ENCODE results near the gene ZNF280A.

ZNF280A gene

GRCh38 chr22:22520020-22520656 is at the start of gene ZNF280A:
Gene ZNF280A (minus strand): TSS chr22:22520270. CDS start chr22:22515630, 4,640 bp downstream.
- no peak for TF ChIP-seq POLR2A (IDR thresholded peaks at IDR 0.05; ENCODE audit: low read length)
- TF ChIP-seq GATA1 (IDR thresholded peaks at IDR 0.05; ENCODE audit: low read depth, low read length) = no peak
- no peak for DNase-seq

DNA sequence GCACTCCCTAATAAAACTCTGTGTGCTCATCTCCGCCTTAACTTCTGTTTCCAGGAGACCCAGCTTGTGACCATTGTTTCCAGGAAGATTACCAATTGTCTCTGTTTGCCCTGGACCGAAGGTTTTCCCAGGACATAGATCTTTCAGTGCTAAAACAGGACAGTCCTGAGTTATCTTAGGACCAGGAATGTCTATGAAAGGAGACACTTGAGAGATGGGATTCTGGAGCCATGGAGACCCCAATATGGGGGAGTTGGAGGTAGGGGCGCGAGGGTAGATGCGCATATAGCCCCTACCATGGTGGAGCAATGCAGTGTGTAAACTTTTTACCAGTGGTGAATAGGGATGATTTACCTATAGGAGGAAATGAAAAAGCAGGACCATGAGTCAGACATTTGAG is 49.1 kb upstream of the ZNF280A start:
- TF ChIP-seq POLR2A (IDR thresholded peaks at IDR 0.05; ENCODE audit: low read length) = no peak
- TF ChIP-seq GATA1 (IDR thresholded peaks at IDR 0.05; ENCODE audit: low read depth, low read length) = no peak
- DNase-seq = no peak

DNA sequence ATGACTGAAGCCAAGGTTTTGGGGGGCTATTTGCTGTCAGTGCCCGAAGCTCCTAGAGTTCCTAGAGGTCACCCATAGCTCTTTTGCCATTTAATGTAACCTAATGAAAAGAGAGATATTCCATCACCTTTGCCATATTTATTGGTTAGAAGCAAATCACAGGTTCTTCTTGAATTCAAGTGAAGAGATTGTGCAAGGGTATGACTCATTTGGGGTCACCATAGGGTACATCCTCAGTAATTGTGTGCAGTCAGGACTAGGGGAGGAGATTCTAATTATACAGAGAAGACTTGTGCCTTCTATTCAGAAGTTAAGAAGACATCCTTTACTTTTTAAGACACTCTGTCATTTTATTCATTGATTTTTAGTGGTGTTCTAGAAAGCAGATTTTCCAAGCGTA is 45.9 kb upstream of the ZNF280A start:
- no peak for DNase-seq
- no peak for TF ChIP-seq POLR2A (IDR thresholded peaks at IDR 0.05; ENCODE audit: low read length)
- no peak for TF ChIP-seq GATA1 (IDR thresholded peaks at IDR 0.05; ENCODE audit: low read depth, low read length)

DNA sequence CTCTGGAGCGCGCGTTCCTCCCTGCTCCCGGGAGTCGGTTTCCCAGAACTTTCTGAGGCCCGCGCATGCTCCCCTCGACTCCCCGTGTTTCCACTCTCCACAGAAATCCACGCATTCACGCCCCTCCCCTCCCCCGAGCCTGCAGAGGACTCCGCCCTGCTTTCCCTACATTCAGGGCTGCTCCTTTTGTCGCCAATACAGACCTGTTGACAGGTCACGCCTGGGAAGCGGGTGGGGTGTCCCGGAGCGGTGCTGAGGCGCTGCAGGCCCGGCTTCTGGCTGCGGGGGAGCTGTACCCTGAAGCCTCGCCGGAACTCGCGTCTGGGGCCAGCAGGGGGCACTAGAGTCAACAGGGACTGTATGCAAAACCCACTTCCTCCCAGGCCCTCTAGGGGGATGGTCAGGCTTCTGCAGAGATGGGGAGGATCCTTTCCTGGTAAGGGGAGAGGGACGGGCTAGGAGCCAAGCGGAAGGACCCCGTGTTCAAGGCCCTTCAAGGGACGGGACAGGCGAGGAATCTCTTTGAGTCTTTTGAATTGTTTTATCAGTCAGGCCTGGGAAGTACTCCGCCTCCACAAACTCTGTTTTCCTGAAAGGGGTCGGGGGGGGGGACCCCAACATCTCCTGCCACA is 39.0 kb upstream of the ZNF280A start, which contains the start of gene PRAME:
Gene PRAME (minus strand): TSS at position 294 of the 632 bp plus-strand sequence. CDS start 2,433 bp downstream, outside the sequence.
- TF ChIP-seq POLR2A (IDR thresholded peaks at IDR 0.05; ENCODE audit: low read length) (no peak), GATA1 (IDR thresholded peaks at IDR 0.05; ENCODE audit: low read depth, low read length) (no peak)
- peak; percentile 83 to 84 for DNase-seq

DNA sequence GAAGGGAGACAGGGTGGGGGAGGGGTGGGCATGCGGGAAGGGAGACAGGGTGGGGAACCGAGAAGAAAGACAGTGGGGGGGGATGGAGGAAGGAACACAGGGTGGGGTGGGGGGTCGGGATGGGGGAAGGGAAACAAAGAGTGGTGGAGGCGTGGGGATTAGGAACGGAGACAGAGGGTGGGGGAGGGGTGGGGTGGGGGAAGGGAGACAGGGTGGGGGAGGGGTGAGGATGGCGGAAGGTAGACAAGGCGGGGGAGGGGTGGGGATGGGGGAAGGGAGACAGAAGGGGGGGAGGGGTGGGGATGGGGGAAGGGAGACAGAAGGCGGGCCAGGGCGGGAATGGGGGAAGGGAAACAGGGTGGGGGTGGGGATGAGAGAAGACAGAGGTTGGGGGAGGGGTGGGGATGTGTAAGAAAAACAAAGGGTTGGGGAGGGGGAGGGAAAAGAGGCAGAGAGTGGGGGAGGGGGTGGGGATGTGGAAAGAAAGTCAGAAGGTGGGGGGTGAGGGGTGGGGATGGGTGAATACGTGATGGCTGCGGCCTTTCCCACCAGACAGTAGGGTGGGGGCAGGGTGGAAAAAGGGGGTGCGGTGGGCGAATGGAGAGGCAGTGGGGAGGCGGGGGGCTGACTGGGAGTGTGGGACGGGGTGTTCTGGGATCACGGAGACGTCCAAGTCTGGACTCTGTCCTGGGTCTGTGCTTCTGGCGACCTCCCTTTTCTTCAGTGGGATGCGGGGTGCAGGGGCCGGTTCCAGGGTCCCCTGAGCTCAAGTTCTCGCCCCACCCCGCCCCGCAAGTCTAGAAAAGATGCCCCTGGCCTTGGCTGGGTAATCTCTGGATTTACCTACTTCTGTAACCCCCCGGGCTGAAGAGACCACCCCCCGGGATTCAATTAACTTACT is 38.3 kb upstream of the ZNF280A start:
- no peak for DNase-seq
- no peak for TF ChIP-seq POLR2A (IDR thresholded peaks at IDR 0.05; ENCODE audit: low read length)
- no peak for TF ChIP-seq GATA1 (IDR thresholded peaks at IDR 0.05; ENCODE audit: low read depth, low read length)

GRCh38 chr22:22556995-22557925 is 37.2 kb upstream of the ZNF280A start:
- DNase-seq = no peak
- TF ChIP-seq POLR2A (IDR thresholded peaks at IDR 0.05; ENCODE audit: low read length) (no peak), GATA1 (IDR thresholded peaks at IDR 0.05; ENCODE audit: low read depth, low read length) (no peak)

- TF ChIP-seq POLR2A (IDR thresholded peaks at IDR 0.05; ENCODE audit: low read length) (no peak), GATA1 (IDR thresholded peaks at IDR 0.05; ENCODE audit: low read depth, low read length) (no peak)
- no peak for DNase-seq
These were observed 36.5 kb upstream of the ZNF280A start for GRCh38 chr22:22556578-22556977.

- no peak for DNase-seq
- TF ChIP-seq GATA1 (IDR thresholded peaks at IDR 0.05; ENCODE audit: low read depth, low read length) (no peak), POLR2A (IDR thresholded peaks at IDR 0.05; ENCODE audit: low read length) (no peak)
These were observed 35.5 kb upstream of the ZNF280A start for GRCh38 chr22:22555596-22555995.

- TF ChIP-seq GATA1 (IDR thresholded peaks at IDR 0.05; ENCODE audit: low read depth, low read length) (no peak), POLR2A (IDR thresholded peaks at IDR 0.05; ENCODE audit: low read length) (no peak)
- DNase-seq = no peak
These were observed 34.7 kb upstream of the ZNF280A start for GRCh38 chr22:22554587-22555284.

GRCh38 chr22:22553735-22554586 is 33.9 kb upstream of the ZNF280A start:
- no peak for DNase-seq
- TF ChIP-seq POLR2A (IDR thresholded peaks at IDR 0.05; ENCODE audit: low read length) (no peak), GATA1 (IDR thresholded peaks at IDR 0.05; ENCODE audit: low read depth, low read length) (no peak)

GRCh38 chr22:22553141-22553540 is 33.1 kb upstream of the ZNF280A start:
- no peak for DNase-seq

GRCh38 chr22:22552630-22553029 is 32.6 kb upstream of the ZNF280A start:
- DNase-seq = peak in 1 of 2 experiments; percentile 4
- TF ChIP-seq GATA1 (IDR thresholded peaks at IDR 0.05; ENCODE audit: low read depth, low read length) = no peak
- no peak for TF ChIP-seq POLR2A (IDR thresholded peaks at IDR 0.05; ENCODE audit: low read length)

More at GRCh38 chr22:22553141-22553540, 33.1 kb upstream of the ZNF280A start:
- TF ChIP-seq GATA1 (IDR thresholded peaks at IDR 0.05; ENCODE audit: low read depth, low read length) = no peak

Measured in erythroblast (primary cell).